ENCODE data around the gene NAE1. TPM values are rescaled to one million over a fixed set of nuclear protein-coding genes. Genes with fewer than 3 reads are reported as not detected.

NAE1 gene
- total RNA-seq, 2 donors from 2014 or later: 86.7 to 110 TPM

DNA sequence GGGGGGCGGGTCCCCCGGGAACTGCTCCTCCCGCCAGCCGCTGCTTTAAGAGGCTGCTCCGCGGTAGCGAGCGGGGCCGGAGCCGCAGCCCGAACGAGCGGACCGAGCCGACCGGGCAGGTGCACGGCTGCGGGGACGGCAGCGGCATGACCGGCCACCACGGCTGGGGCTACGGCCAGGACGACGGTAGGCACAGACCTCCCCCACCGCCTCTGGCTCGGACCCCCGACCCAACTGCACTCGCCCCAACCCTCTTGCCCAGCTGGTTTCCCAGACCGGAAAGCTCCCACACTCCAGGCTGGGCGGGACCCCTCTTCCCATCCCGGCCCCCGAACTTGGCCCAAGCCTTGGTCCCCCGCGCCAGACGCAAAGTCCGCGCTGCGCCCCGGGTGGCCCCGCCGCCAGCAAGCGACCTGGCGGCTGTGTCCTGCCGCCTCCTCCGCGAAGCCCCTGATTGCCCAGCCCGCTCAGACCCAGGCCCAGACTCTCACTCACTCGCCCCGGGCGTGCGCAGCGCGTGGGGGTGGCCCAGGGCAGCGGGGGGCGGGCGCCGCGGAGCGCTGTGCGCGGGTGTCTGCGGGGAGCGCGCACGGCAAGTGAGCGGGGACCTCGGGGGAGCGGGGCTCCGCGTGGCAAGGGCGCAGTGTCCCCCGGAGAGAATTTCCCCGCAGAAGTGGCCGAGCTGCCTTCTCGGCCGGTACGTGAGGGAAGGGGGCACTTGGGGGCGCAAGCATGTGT, 13.7 kb upstream of the NAE1 start, which contains the start of gene CA7:
TSS of gene CA7 (plus strand) at position 73 of the 738 bp plus-strand sequence. CDS start at position 147, 74 bp downstream.
- H3K4me1 Mint-ChIP-seq: no peaks in the 10 kb centered on the region
- no peak within 1 kb of the TSS for H3K27ac Mint-ChIP-seq
- H3K9me3 Mint-ChIP-seq: no peaks in the 10 kb centered on the region
- H3K4me3 Mint-ChIP-seq: peak within 1 kb of the TSS; percentile 57
- peaks cover 31% of the 10 kb centered on the region for H3K27me3 Mint-ChIP-seq
- no peak for ATAC-seq (replicated peaks)
- no peaks in the 10 kb centered on the region for H3K36me3 Mint-ChIP-seq (ENCODE audit: low read depth)

DNA sequence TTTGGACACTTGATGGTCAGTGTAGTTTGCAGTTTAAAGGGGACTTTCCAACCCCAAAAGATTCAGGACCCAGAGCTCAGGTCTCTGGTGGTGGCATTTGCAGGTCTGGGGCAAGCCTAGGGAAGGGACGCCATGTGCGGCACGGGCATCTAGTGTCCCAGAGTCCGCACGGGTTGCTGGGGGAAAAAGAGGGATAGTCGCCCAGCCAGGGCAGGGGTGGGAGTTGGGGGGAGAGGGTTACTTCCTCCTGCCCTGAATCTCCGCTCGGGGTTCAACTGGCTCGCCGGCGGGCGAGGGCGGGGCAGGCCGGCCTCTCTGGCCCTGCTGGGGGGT, 13.2 kb upstream of the NAE1 start:
- Mint-ChIP-seq H3K4me1 (no peaks in the 10 kb centered on the region), H3K9me3 (no peaks in the 10 kb centered on the region), H3K27me3 (peaks cover 31% of the 10 kb centered on the region), H3K4me3 (peak overlapping the region; percentile 57), H3K36me3 (ENCODE audit: low read depth) (no peaks in the 10 kb centered on the region), H3K27ac (no peak overlapping the region)
- no peak for ATAC-seq (replicated peaks)

DNA sequence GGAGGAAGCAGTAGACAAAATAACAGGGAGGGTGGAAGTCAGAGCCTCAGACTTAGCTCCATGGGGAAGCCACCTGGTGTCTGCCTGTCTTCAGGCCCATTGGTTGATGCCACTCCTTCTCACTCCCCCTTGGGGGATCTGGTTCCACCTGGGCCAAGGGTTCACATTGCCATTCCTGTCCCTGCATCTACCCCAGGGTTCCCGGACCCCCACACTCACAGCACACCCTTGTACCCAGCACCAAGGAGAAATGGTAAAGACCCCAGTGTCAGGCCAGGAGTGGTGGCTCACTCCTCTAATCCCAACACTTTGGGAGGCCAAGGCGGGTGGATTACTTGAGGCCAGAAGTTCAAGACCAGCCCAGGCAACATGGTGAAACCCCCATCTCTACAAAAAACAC, 12.4 kb upstream of the NAE1 start:
- no peak overlapping the region for H3K4me3 Mint-ChIP-seq
- no peak overlapping the region for H3K27ac Mint-ChIP-seq
- H3K27me3 Mint-ChIP-seq: peaks cover 37% of the 10 kb centered on the region
- ATAC-seq (replicated peaks): no peak
- no peaks in the 10 kb centered on the region for H3K36me3 Mint-ChIP-seq (ENCODE audit: low read depth)
- H3K9me3 Mint-ChIP-seq: no peaks in the 10 kb centered on the region
- no peaks in the 10 kb centered on the region for H3K4me1 Mint-ChIP-seq

DNA sequence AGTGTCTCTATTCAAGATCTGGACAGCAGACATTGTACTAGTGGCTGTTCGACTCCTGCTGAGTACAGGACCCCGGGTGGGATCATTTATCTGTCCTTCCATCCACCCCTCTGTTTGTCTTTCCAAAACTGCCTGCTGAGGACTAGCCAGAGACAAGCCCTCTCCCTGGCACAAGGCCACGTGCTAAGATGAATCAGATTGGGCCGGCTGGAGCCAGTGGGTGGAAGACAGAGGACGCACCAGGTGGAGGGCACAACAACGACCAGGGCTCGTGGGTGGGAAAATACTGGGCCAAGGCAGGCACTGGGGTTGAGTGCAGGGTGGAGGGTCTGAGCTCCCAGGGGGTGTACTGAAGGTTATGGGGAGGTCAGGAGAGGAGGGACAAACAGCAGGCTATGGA, 12.0 kb upstream of the NAE1 start:
- no peaks in the 10 kb centered on the region for H3K9me3 Mint-ChIP-seq
- H3K27ac Mint-ChIP-seq: no peak overlapping the region
- no peak overlapping the region for H3K4me3 Mint-ChIP-seq
- no peaks in the 10 kb centered on the region for H3K4me1 Mint-ChIP-seq
- no peaks in the 10 kb centered on the region for H3K36me3 Mint-ChIP-seq (ENCODE audit: low read depth)
- ATAC-seq (replicated peaks): no peak
- peaks cover 38% of the 10 kb centered on the region for H3K27me3 Mint-ChIP-seq

DNA sequence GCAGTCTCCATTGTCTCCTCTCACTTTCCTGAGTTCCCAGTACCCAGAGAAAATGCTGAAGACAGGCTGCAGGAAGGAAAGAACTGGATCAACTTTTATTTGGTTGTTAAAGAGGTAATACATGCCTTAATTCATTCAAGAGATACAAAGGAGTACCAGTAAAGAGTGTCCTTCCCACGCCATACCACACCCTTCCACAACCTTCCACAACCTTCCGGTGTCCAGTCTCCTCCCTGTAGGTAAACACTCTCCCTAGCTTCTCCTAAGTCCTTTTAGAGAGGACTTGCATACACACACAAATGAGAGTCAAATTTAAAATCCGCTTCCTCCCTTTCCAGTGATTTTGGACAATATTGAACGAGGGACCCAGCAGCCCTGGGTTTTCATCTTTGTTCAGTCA, 10.6 kb upstream of the NAE1 start:
- ATAC-seq (replicated peaks): no peak
- no peak overlapping the region for H3K27ac Mint-ChIP-seq
- H3K9me3 Mint-ChIP-seq: no peaks in the 10 kb centered on the region
- peaks cover 40% of the 10 kb centered on the region for H3K27me3 Mint-ChIP-seq
- no peaks in the 10 kb centered on the region for H3K4me1 Mint-ChIP-seq
- H3K4me3 Mint-ChIP-seq: no peak overlapping the region
- no peaks in the 10 kb centered on the region for H3K36me3 Mint-ChIP-seq (ENCODE audit: low read depth)

DNA sequence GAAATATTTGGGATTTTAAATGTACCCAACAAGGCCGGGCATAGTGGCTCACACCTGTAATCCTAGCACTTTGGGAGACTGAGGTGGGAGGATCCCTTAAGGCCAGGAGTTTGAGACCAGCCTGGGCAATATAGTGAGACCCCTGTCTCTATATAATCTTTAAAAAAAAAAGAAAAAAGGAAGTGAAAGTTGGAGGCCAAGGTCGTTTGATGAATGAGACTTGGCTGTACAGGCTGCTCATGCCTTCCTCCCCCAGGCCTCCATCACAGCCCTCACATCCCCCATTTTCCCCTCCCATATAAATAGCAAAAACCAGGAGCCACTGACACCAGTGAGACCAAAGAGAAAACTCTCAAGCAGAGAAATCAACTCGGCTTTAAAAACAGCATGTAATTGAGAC, 10.1 kb upstream of the NAE1 start:
- ATAC-seq (replicated peaks): no peak
- no peak overlapping the region for H3K4me3 Mint-ChIP-seq
- H3K27me3 Mint-ChIP-seq: peaks cover 36% of the 10 kb centered on the region
- no peak overlapping the region for H3K27ac Mint-ChIP-seq
- H3K36me3 Mint-ChIP-seq (ENCODE audit: low read depth): no peaks in the 10 kb centered on the region
- no peaks in the 10 kb centered on the region for H3K9me3 Mint-ChIP-seq
- H3K4me1 Mint-ChIP-seq: no peaks in the 10 kb centered on the region

DNA sequence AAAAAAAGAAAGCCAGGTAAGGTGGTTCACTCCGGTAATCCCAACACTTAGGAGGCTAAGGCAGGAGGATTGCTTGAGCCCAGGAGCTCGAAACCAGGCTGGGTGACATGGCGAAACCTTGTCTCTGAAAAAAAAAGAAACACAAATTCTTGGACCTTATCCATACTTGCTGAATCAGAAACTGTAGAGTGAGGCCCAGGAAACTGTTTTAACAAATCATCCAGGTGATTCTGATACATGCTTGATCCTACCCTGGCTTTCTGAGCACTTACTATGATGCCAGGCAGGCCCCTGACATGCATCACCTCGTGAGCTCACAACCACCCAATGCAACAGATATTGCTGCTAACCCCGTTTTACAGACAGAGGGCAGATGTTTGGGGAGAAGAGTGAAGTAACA, 4.0 kb upstream of the NAE1 start:
- H3K27me3 Mint-ChIP-seq: peaks cover 13% of the 10 kb centered on the region
- H3K4me3 Mint-ChIP-seq: no peak overlapping the region
- no peaks in the 10 kb centered on the region for H3K36me3 Mint-ChIP-seq (ENCODE audit: low read depth)
- no peaks in the 10 kb centered on the region for H3K9me3 Mint-ChIP-seq
- no peak for ATAC-seq (replicated peaks)
- no peak overlapping the region for H3K27ac Mint-ChIP-seq
- peaks cover 6% of the 10 kb centered on the region for H3K4me1 Mint-ChIP-seq

DNA sequence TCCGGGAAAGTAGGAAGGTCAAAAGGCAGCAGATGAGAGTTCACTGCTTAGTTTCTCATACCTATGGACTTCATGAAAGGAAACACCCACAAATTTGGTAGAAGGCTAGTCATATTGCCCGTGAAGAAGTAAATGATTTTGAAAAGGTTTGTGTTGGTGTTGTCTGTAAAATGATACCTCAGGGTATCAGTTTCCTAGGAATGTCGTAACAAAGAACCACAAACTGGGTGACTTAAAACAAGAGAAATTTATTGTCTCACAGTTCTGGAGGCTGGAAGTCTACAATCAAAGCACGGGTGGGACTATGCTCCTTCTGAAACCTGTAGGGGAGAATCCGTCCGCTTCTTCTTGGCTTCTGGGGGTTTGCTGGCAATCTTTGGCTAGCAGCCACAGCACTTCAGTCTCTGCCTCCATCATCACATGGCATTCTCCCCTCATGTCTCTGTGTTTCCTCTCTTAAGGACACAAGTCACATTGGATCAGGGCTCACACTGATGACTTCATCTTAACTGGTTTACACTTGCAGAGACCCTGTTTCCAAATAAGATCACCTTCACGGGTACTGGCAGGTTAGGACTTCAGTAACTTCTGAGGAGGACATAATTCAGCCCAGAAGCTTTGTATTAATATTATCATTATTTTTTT, 2.0 kb upstream of the NAE1 start:
- peaks cover 16% of the 10 kb centered on the region for H3K36me3 Mint-ChIP-seq (ENCODE audit: low read depth)
- peak; percentile 8 for ATAC-seq (replicated peaks)
- no peaks in the 10 kb centered on the region for H3K9me3 Mint-ChIP-seq
- H3K27me3 Mint-ChIP-seq: peaks cover 6% of the 10 kb centered on the region
- peak overlapping the region; percentile 72 for H3K27ac Mint-ChIP-seq
- peak overlapping the region; percentile 64 for H3K4me3 Mint-ChIP-seq
- peaks cover 13% of the 10 kb centered on the region for H3K4me1 Mint-ChIP-seq

DNA sequence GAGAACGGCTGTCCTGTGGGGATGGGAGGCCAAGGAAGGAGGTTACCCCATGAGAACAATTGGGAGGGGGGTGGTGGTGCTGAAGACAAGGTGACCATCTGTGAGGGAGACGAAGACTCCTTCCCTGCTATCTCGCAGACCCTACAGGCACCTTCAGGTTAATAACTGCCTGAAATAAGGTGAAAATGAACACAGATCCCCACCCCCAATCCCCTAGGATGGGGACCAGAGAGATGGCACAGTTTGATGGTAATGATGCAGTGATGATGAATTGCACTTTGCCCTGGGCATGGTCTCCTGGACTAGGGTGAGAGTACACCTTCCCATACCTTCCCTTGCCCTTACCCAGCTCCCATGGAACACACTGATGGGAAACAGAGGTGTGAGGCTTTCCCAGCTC, 1.4 kb upstream of the NAE1 start:
- peaks cover 13% of the 10 kb centered on the region for H3K4me1 Mint-ChIP-seq
- H3K4me3 Mint-ChIP-seq: peak overlapping the region; percentile 64
- H3K27me3 Mint-ChIP-seq: peaks cover 3% of the 10 kb centered on the region
- peaks cover 21% of the 10 kb centered on the region for H3K36me3 Mint-ChIP-seq (ENCODE audit: low read depth)
- no peaks in the 10 kb centered on the region for H3K9me3 Mint-ChIP-seq
- peak overlapping the region; percentile 72 for H3K27ac Mint-ChIP-seq
- no peak for ATAC-seq (replicated peaks)

DNA sequence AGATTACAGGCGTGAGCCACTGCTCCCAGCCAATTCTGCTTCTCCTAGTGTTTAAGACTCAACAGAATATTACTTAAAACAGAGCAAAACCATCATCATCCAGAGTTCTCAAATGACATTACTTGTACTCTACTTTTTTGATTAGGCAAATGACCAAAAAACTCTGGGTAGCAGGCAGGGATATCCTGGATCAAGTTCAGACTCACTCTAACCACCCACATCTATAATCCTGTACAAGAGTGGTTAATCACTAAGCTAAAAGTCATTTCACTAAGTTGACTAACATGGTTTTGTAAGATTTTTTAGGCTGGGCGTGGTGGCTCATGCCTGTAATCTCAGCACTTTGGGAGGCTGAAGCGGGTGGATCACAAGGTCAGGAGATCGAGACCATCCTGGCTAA, 6.8 kb downstream of the NAE1 start:
- no peak overlapping the region for H3K4me3 Mint-ChIP-seq
- ATAC-seq (replicated peaks): no peak
- no peaks in the 10 kb centered on the region for H3K27me3 Mint-ChIP-seq
- H3K4me1 Mint-ChIP-seq: peaks cover 13% of the 10 kb centered on the region
- H3K27ac Mint-ChIP-seq: no peak overlapping the region
- no peaks in the 10 kb centered on the region for H3K9me3 Mint-ChIP-seq
- peaks cover 93% of the 10 kb centered on the region for H3K36me3 Mint-ChIP-seq (ENCODE audit: low read depth)

DNA sequence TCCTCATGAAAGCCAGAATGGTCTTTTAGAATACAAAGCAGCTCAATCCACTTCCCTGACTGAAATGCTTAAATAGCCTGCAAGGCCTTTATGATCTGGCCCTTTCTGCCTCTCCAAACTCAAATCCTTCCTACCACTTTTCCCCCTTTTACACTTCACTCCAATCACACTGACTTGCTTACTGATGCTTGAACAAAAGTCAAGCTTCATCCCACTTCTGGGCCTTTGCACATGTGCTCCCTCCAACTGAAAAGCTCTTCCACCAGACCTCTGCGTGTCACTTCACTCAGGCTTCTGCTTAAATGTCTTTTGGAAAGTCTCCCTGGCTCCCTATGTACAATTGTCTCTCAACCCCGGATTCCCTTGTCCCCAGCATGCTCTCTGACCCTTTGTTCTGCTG, 16.0 kb downstream of the NAE1 start:
- no peaks in the 10 kb centered on the region for H3K4me1 Mint-ChIP-seq
- H3K27me3 Mint-ChIP-seq: no peaks in the 10 kb centered on the region
- H3K9me3 Mint-ChIP-seq: no peaks in the 10 kb centered on the region
- ATAC-seq (replicated peaks): no peak
- H3K27ac Mint-ChIP-seq: peak overlapping the region; percentile 61
- peaks cover 97% of the 10 kb centered on the region for H3K36me3 Mint-ChIP-seq (ENCODE audit: low read depth)
- H3K4me3 Mint-ChIP-seq: no peak overlapping the region

DNA sequence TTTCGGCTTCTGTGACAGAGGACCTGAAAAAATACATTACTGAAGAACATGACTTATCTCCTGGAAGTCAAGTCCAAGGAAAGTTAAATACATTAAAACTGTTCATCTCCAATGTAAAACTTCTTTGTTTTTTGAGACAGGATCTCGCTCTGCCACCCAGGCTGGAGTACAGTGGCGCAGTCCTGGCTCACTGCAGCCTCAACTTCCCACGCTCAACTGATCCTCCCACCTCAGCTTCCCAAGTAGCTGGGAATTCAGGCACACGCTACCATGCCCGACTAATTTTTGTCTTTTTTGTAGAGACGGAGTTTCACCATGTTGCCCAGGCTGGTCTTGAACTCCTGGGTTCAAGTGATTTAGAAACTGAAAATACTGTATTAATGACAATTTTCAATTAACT, 19.7 kb downstream of the NAE1 start:
- Mint-ChIP-seq H3K9me3 (no peaks in the 10 kb centered on the region), H3K4me3 (no peak overlapping the region), H3K4me1 (no peaks in the 10 kb centered on the region), H3K27ac (no peak overlapping the region), H3K27me3 (no peaks in the 10 kb centered on the region), H3K36me3 (ENCODE audit: low read depth) (peaks cover 97% of the 10 kb centered on the region)
- no peak for ATAC-seq (replicated peaks)

DNA sequence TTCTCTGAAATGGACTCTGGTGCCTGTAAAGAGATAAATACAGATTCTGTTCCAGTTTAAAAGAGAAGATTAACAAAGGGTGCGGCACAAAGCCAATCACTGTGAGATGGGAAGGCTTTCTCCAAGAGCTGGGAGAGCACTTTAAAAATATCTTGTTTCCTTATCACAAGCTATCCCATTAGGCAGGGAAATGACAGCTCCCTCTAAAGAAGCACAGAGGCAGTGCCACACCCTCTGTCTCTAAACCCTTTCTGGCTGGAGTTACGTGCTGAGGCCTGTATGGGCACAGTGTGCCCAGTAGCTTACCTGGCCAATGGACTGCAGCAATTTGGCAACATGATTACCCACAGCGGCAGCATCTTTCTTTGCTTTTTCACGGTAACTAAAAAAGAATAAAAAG, 20.4 kb downstream of the NAE1 start:
- Mint-ChIP-seq H3K27me3 (no peaks in the 10 kb centered on the region), H3K4me3 (no peak overlapping the region)

DNA sequence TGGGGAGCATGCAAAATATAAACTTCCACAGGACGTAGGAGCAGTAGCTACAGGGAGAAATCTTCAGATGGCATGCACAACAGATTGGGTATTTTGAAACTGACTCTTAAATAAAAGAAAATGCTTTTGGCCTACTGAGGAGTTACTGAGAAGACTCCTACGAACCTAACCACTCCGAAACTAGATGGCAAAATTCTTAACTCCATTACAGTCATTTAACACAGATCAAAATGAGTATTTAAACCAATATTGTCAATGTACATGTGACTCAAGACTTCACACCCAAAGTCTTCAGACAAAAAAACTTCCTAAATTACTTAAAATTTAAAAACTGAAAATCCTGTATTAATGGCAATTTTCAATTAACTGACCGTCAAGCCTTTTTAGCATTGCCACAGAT, 21.0 kb downstream of the NAE1 start:
- H3K27me3 Mint-ChIP-seq: no peaks in the 10 kb centered on the region
- peak overlapping the region; percentile 12 for H3K27ac Mint-ChIP-seq
- H3K4me1 Mint-ChIP-seq: no peaks in the 10 kb centered on the region
- ATAC-seq (replicated peaks): no peak
- H3K36me3 Mint-ChIP-seq (ENCODE audit: low read depth): peaks cover 97% of the 10 kb centered on the region
- no peaks in the 10 kb centered on the region for H3K9me3 Mint-ChIP-seq
- no peak overlapping the region for H3K4me3 Mint-ChIP-seq

More for the DNA sequence above, 20.4 kb downstream of the NAE1 start:
- no peaks in the 10 kb centered on the region for H3K4me1 Mint-ChIP-seq
- H3K36me3 Mint-ChIP-seq (ENCODE audit: low read depth): peaks cover 97% of the 10 kb centered on the region
- H3K9me3 Mint-ChIP-seq: no peaks in the 10 kb centered on the region
- no peak for ATAC-seq (replicated peaks)
- no peak overlapping the region for H3K27ac Mint-ChIP-seq

DNA sequence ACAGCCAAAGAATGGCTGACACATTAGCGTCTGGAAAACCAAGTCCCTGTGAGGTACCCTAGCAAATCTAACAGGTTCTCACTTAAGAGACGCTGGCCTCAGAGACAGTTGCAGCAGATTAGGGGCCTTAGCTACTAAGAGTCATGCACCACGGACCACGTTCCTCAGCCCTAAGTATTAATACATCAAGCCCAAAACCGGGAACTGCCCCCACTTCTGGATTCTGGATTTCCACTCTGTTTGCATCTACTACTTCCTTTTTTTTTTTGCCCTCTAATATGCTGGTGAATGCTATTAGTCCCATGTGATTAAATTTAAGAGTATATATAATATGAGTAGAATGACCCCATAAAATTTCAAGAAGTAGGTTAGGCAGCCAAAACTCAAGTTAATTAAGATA, 28.6 kb downstream of the NAE1 start:
- Mint-ChIP-seq H3K27ac (no peak overlapping the region), H3K4me3 (no peak overlapping the region), H3K9me3 (no peaks in the 10 kb centered on the region), H3K4me1 (no peaks in the 10 kb centered on the region), H3K27me3 (no peaks in the 10 kb centered on the region), H3K36me3 (ENCODE audit: low read depth) (peaks cover 57% of the 10 kb centered on the region)
- no peak for ATAC-seq (replicated peaks)
